ENCODE data around the gene BOLA1.

DNA sequence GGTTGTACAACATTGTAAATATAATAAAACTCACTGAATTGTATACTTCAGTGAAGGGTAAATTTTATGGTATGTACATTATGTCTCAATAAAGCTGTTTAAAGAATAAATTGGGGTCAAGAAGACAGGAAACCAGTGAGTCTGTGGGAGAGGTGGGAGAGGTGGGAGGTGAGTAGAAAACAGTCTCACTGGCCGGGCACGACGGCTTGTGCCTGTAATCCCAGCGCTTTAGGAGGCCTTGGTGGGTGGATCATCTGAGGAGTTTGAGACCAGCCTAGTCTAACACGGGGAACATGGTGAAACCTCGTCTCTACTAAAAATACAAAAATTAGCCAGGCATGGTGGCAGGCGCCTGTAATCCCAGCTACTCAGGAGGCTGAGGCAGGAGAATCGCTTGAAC is 33.1 kb downstream of the BOLA1 start:
- TF ChIP-seq, protein P1, sequence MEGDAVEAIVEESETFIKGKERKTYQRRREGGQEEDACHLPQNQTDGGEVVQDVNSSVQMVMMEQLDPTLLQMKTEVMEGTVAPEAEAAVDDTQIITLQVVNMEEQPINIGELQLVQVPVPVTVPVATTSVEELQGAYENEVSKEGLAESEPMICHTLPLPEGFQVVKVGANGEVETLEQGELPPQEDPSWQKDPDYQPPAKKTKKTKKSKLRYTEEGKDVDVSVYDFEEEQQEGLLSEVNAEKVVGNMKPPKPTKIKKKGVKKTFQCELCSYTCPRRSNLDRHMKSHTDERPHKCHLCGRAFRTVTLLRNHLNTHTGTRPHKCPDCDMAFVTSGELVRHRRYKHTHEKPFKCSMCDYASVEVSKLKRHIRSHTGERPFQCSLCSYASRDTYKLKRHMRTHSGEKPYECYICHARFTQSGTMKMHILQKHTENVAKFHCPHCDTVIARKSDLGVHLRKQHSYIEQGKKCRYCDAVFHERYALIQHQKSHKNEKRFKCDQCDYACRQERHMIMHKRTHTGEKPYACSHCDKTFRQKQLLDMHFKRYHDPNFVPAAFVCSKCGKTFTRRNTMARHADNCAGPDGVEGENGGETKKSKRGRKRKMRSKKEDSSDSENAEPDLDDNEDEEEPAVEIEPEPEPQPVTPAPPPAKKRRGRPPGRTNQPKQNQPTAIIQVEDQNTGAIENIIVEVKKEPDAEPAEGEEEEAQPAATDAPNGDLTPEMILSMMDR (IDR thresholded peaks at IDR 0.05; ENCODE audit: low read length) = no peak
- TF ChIP-seq EZH2 (optimal IDR thresholded peaks at IDR 0.05; ENCODE audit: low read depth, low read length) (no peak), EZH2phosphoT487 (IDR thresholded peaks at IDR 0.05; ENCODE audit: low read length) (no peak)
